Neural progenitor cell (in vitro differentiated cells): ENCODE results near the gene NSUN7. TPM values are rescaled to one million over a fixed set of nuclear protein-coding genes. Genes with fewer than 3 reads are reported as not detected.

Source experiments
- DNase-seq: peaks from one replicate; pipeline ENCODE4 v3.0.0-alpha.2; 2016; ENCODE audit warnings: low spot score
- H2AFZ ChIP-seq: fragments of 200-600 bp; sonication (generic); replicated peaks from 2 replicates; pipeline ENCODE4 v1.6.1; 2016; ENCODE audit warnings: antibody characterized with exemption
- H3F3A ChIP-seq: fragments of 200-600 bp; sonication (generic); 2 replicates; pipeline ENCODE4 v1.6.1; 2016; ENCODE audit warnings: antibody characterized with exemption, low read depth
- H3K27ac ChIP-seq: fragments of 200-600 bp; sonication (generic); 2 replicates; pipeline ENCODE4 v1.5.1; 2016; ENCODE audit warnings: mild to moderate bottlenecking
- H3K27me3 ChIP-seq: fragments of 200-600 bp; sonication (generic); 2 replicates; pipeline ENCODE4 v1.6.1; 2016; ENCODE audit warnings: mild to moderate bottlenecking, moderate library complexity
- H3K36me3 ChIP-seq: fragments of 200-600 bp; sonication (generic); 2 replicates; pipeline ENCODE4 v1.5.1; 2016
- H3K4me1 ChIP-seq: fragments of 200-600 bp; sonication (generic); 2 replicates; pipeline ENCODE4 v1.6.1; 2016; ENCODE audit warnings: mixed run types
- H3K4me2 ChIP-seq: fragments of 200-600 bp; sonication (generic); 2 replicates; pipeline ENCODE4 v1.6.1; 2016
- H3K4me3 ChIP-seq: fragments of 200-600 bp; sonication (generic); 2 replicates; pipeline ENCODE4 v1.5.1; 2016
- H3K79me2 ChIP-seq: fragments of 200-600 bp; sonication (generic); 2 replicates; pipeline ENCODE4 v1.6.1; 2016; ENCODE audit warnings: low read depth
- H3K9ac ChIP-seq: fragments of 200-600 bp; sonication (generic); 2 replicates; pipeline ENCODE4 v1.6.1; 2016
- H3K9me3 ChIP-seq: fragments of 200-600 bp; sonication (generic); 2 replicates; pipeline ENCODE4 v1.5.1; 2016; ENCODE audit warnings: low read depth
- H4K20me1 ChIP-seq: fragments of 200-600 bp; sonication (generic); 2 replicates; pipeline ENCODE4 v1.6.1; 2016; ENCODE audit warnings: low read depth
- H3K27ac Mint-ChIP-seq: 3 replicates; pipeline ENCODE4 v1.8.0; 2021; ENCODE audit warnings: mixed read lengths
- H3K27me3 Mint-ChIP-seq: 2 replicates; pipeline ENCODE4 v1.8.0; 2022; ENCODE audit warnings: low read depth, mild to moderate bottlenecking, inconsistent platforms, moderate library complexity, mixed read lengths; ENCODE audit not compliant: insufficient read depth
- H3K36me3 Mint-ChIP-seq: 3 replicates; pipeline ENCODE4 v1.8.0; 2021; ENCODE audit warnings: mixed read lengths
- H3K4me1 Mint-ChIP-seq: 3 replicates; pipeline ENCODE4 v1.8.0; 2021; ENCODE audit warnings: mixed read lengths
- H3K4me3 Mint-ChIP-seq: 3 replicates; pipeline ENCODE4 v1.8.0; 2021; ENCODE audit warnings: mild to moderate bottlenecking, moderate library complexity, mixed read lengths
- H3K9me3 Mint-ChIP-seq: 3 replicates; pipeline ENCODE4 v1.8.0; 2020; ENCODE audit warnings: mixed read lengths
- EZH2 ChIP-seq: fragments of 200-600 bp; sonication (generic); IDR thresholded peaks from 2 replicates; pipeline ENCODE4 v1.6.1; 2017; ENCODE audit warnings: antibody characterized with exemption, mild to moderate bottlenecking, moderate library complexity
- EZH2phosphoT487 ChIP-seq: fragments of 200-600 bp; sonication (generic); IDR thresholded peaks from 2 replicates; pipeline ENCODE4 v1.6.1; 2017; ENCODE audit warnings: antibody characterized with exemption
- total RNA-seq: library from RNA; depleted of rRNA; stranded (reverse); fragments of >200 nt; gene quantifications from 2 replicates; pipeline ENCODE4 v1.2.3, GENCODE V29; 2015; ENCODE audit warnings: low replicate concordance
- TF ChIP-seq, protein P1 (sequence below): fragments of 200-600 bp; sonication (generic); IDR thresholded peaks from 2 replicates; pipeline ENCODE4 v1.5.1; 2017; ENCODE audit warnings: antibody characterized with exemption, mild to moderate bottlenecking

NSUN7 gene
- total RNA-seq, 1 donor from 2014 or later, result 37.4 TPM

GRCh38 chr4:40800064-40800463 is 50.3 kb downstream of the NSUN7 start:
- H3K9ac ChIP-seq, result no peak overlapping the region
- H3K27ac ChIP-seq, result no peak overlapping the region
- DNase-seq, result no peak
- H3K4me1 Mint-ChIP-seq, result no peaks in the 10 kb centered on the region
- H3K27me3 Mint-ChIP-seq, result peaks cover 2% of the 10 kb centered on the region
- H3K4me1 ChIP-seq, result no peaks in the 10 kb centered on the region
- no peaks in the 10 kb centered on the region for H3K27me3 ChIP-seq
- H3F3A ChIP-seq, result peaks cover 3% of the 10 kb centered on the region
- no peak overlapping the region for H3K27ac Mint-ChIP-seq
- no peaks in the 10 kb centered on the region for H3K36me3 ChIP-seq
- H3K79me2 ChIP-seq, result no peaks in the 10 kb centered on the region
- H3K36me3 Mint-ChIP-seq, result peaks cover 1% of the 10 kb centered on the region
- H2AFZ ChIP-seq, result no peak overlapping the region
- no peaks in the 10 kb centered on the region for H3K9me3 Mint-ChIP-seq
- H3K4me3 ChIP-seq, result no peak overlapping the region
- TF ChIP-seq EZH2 (no peak), EZH2phosphoT487 (no peak)
- TF ChIP-seq, protein P1, sequence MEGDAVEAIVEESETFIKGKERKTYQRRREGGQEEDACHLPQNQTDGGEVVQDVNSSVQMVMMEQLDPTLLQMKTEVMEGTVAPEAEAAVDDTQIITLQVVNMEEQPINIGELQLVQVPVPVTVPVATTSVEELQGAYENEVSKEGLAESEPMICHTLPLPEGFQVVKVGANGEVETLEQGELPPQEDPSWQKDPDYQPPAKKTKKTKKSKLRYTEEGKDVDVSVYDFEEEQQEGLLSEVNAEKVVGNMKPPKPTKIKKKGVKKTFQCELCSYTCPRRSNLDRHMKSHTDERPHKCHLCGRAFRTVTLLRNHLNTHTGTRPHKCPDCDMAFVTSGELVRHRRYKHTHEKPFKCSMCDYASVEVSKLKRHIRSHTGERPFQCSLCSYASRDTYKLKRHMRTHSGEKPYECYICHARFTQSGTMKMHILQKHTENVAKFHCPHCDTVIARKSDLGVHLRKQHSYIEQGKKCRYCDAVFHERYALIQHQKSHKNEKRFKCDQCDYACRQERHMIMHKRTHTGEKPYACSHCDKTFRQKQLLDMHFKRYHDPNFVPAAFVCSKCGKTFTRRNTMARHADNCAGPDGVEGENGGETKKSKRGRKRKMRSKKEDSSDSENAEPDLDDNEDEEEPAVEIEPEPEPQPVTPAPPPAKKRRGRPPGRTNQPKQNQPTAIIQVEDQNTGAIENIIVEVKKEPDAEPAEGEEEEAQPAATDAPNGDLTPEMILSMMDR, result no peak
- H4K20me1 ChIP-seq, result no peaks in the 10 kb centered on the region
- no peak overlapping the region for H3K4me2 ChIP-seq
- H3K4me3 Mint-ChIP-seq, result no peak overlapping the region
- no peaks in the 10 kb centered on the region for H3K9me3 ChIP-seq

DNA sequence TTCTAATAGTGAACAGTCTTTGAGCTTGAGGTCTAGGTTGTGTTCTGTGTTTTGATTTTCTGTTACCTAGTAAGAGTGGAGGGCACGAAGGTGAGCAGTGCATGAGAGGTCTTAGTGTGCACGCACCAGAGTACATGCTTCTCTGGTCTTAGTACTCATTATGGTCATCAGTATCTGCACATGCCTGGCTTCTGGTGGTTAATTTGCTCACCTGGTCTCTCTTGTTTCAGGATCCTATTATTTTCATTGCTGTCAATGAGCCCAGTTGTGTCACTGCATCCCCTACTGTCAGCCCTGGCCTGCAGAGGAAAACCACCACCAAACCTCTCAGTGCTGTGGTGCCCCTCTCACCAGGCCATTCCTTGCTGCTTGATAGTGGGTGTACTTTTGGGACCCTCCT is 54.8 kb downstream of the NSUN7 start:
- no peaks in the 10 kb centered on the region for H3K4me1 ChIP-seq
- H3K4me3 ChIP-seq, result no peak overlapping the region
- Mint-ChIP-seq H3K4me3 (no peak overlapping the region), H3K9me3 (no peaks in the 10 kb centered on the region), H3K27ac (no peak overlapping the region), H3K4me1 (no peaks in the 10 kb centered on the region), H3K36me3 (peaks cover 1% of the 10 kb centered on the region), H3K27me3 (no peaks in the 10 kb centered on the region)
- H3K27ac ChIP-seq, result no peak overlapping the region
- H3K9me3 ChIP-seq, result no peaks in the 10 kb centered on the region
- no peaks in the 10 kb centered on the region for H4K20me1 ChIP-seq
- no peak overlapping the region for H3K9ac ChIP-seq
- no peak for DNase-seq
- H3K27me3 ChIP-seq, result no peaks in the 10 kb centered on the region
- TF ChIP-seq EZH2 (no peak), EZH2phosphoT487 (no peak)
- TF ChIP-seq, protein P1, result no peak
- H3K79me2 ChIP-seq, result no peaks in the 10 kb centered on the region
- peaks cover 7% of the 10 kb centered on the region for H3F3A ChIP-seq
- no peaks in the 10 kb centered on the region for H3K36me3 ChIP-seq
- no peak overlapping the region for H3K4me2 ChIP-seq
- H2AFZ ChIP-seq, result no peak overlapping the region

DNA sequence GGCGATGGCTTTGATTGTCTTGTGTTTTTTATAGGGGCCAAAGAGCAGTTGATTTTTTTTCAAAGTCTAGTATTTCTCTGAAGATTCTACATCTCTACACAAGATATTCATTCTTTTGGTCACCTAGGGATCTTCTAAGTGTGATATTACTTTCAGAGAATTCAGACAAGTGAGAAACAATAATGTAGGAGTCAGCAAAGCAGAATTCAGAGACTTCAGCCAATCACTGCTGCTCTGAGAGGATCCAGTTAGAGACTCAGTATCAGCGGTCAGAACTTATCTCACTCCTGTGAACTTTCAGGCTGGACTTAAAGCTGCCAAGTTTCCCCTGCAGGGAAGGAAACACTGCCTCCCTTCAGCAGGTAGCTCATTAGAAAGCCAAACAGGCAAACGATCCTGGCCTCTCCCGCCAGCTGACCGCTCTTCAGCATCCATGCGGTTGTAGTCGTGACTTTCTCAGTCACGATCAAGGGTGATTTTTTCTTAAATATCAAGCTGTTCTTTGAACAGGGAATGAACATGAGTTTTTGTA is 59.2 kb downstream of the NSUN7 start:
- peaks cover 9% of the 10 kb centered on the region for H3K36me3 Mint-ChIP-seq
- Histone ChIP-seq H4K20me1 (no peaks in the 10 kb centered on the region), H3K36me3 (no peaks in the 10 kb centered on the region), H3K27me3 (no peaks in the 10 kb centered on the region), H3K4me2 (no peak overlapping the region), H3K9ac (no peak overlapping the region), H3K4me1 (no peaks in the 10 kb centered on the region), H3K9me3 (no peaks in the 10 kb centered on the region), H3K4me3 (no peak overlapping the region), H3F3A (peaks cover 7% of the 10 kb centered on the region), H2AFZ (no peak overlapping the region), H3K27ac (no peak overlapping the region), H3K79me2 (no peaks in the 10 kb centered on the region)
- no peak overlapping the region for H3K4me3 Mint-ChIP-seq
- no peaks in the 10 kb centered on the region for H3K27me3 Mint-ChIP-seq
- no peaks in the 10 kb centered on the region for H3K4me1 Mint-ChIP-seq
- DNase-seq, result no peak
- H3K27ac Mint-ChIP-seq, result no peak overlapping the region
- TF ChIP-seq, protein P1, result no peak
- TF ChIP-seq EZH2, result no peak
- no peak for TF ChIP-seq EZH2phosphoT487
- no peaks in the 10 kb centered on the region for H3K9me3 Mint-ChIP-seq
